NCI-H526 treated with DMSO at 0.1 percent for 48 hours (cell line): ENCODE measurements around the gene ACAP3.
"Not testable (repeated sequence)": the region's sequence is repeated elsewhere in the genome, so short reads cannot be mapped to it uniquely, and the experiment has no call there.

Source experiments
- DNase-seq: peaks from one replicate; lab custom pipeline; 2025; lab: John Stamatoyannopoulos, UW

ACAP3 gene

GRCh38 chr1:1330366-1331067, 22.8 kb upstream of the ACAP3 start:
- DNase-seq: peak; percentile 19

GRCh38 chr1:1329304-1330210, 21.8 kb upstream of the ACAP3 start:
- no peak for DNase-seq

GRCh38 chr1:1328254-1328653, 20.5 kb upstream of the ACAP3 start:
- no peak for DNase-seq

DNA sequence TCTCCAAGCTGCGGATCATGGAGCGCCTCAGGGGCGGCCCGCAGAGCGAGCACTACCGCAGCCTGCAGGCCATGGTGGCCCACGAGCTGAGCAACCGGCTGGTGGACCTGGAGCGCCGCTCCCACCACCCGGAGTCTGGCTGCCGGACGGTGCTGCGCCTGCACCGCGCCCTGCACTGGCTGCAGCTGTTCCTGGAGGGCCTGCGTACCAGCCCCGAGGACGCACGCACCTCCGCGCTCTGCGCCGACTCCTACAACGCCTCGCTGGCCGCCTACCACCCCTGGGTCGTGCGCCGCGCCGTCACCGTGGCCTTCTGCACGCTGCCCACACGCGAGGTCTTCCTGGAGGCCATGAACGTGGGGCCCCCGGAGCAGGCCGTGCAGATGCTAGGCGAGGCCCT, 19.6 kb upstream of the ACAP3 start:
- DNase-seq: no peak

GRCh38 chr1:1326075-1326605, 18.4 kb upstream of the ACAP3 start:
- DNase-seq: no peak

DNA sequence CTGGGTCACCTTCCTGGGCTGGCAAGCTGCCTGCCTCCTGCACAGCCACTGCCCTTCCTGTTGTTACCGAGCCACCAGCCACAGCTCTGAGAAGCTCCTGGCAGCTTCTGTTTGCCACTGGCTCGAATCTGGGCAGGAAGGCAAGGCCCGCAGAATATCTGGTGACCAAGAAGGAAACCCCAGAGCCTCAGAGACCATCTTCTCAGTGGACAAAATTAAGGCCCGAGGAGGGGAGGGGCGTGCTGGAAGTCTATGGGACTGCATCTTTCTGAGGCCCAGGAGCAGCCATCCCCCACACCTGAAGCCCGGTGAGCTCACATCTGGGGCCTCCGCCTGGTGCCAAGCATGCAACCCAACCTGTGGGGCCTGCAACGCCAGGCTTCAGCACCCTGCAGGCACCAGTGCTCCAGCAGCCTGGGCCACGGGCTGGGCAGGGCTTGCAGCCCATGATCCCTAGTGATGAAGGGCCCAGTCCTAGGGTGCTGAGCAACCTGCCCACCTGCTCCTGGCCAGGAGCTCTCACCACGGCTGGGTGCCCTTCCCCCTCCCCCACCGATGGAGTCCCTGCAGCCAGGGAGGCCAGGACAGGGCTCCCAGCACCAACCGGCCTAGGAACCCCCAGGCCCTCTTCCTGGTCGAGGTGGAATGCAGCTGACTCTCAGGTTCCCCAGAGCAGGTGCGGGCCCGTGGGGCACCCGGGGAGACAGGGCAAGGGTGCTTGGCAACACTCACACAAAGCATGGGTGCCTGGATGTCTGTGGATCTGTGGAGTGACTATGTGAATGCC, 17.8 kb upstream of the ACAP3 start:
- no peak for DNase-seq

- DNase-seq: peak; percentile 73
Measured at GRCh38 chr1:1324524-1325287, 17.0 kb upstream of the ACAP3 start, which contains the start of the genes CPTP and INTS11. TSS of gene CPTP (plus strand) at chr1:1324802. CDS start at chr1:1326911, 2,109 bp downstream. TSS of gene INTS11 (minus strand) at chr1:1324660. CDS start at chr1:1324608, 52 bp downstream.

GRCh38 chr1:1324084-1324523, 16.4 kb upstream of the ACAP3 start:
- DNase-seq: no peak

DNA sequence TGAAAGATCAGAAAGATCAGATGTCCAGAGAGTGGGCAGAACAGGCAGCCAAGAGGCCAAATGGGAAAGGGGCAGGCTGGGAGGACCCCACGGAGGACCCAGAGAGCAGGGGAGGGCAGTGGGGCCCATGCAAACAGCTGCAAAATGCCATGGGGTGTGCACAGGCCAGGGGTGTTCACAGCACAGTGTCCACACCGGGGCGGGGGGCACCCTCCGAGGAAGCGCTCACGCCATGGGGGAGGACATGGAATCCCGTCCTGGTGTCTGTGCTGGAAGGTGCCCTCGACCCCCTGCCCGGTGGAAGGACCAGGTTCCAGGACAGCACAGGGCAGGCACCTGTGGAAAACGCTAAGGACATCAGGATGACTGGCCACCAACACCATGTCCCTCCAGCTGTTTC, 15.2 kb upstream of the ACAP3 start:
- no peak for DNase-seq

DNA sequence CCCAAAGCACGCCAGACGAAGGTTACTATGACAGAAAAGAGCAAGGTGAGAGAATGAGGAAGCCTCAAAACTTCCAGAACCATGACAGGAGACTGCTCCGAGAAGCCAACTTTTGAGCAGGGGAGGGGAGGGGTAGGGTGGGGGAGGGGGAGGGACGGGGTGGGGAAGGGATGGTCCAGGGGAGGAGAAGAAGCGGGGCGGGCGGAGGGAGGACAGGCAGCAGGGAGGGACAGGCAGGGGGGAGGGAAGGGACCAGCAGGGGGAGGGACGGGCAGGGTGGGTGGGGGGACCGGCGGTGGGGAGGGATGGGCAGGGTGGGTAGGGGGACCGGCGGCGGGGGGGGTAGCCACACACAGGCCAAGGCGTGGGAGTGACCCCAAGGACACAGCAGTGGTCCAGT, 14.7 kb upstream of the ACAP3 start:
- DNase-seq: no peak

GRCh38 chr1:1321477-1321876, 13.7 kb upstream of the ACAP3 start:
- no peak for DNase-seq

DNA sequence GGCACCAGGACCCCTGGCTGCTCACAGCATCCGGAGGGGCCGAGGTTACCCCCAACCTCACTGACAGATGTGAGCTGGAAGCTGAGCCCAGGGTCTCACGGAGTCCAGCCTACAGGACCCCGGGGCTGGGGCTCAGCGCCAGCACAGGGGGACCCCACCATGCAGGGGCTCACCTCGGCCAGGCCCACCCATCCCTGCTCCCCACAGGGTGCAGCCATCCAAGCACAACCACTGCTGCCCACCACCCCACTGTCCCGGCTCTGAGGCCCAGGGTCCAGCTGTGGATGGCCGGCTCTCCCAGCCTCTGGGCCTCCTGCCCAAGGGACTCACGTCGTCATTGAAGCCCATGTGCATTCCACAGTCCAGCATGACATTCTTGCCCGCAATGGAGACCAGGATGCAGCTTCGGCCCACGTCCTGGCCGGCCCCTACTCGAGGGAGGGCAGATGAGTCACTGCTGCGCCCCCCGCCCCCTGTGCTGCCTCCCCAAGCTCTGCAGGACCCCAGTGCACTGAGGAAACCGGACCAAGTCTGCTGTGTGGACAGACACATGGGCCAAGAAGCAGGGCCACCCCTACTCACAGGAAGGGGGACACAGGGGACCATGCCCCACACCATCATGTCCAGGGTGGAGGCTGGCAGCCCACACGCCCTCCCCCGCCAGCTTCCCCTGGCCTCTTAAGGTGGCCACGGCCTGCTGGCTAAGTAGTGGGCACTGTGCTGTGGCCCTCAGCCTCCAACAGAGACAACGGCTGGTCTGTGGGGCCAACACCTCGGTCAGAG, 13.1 kb upstream of the ACAP3 start:
- no peak for DNase-seq

DNA sequence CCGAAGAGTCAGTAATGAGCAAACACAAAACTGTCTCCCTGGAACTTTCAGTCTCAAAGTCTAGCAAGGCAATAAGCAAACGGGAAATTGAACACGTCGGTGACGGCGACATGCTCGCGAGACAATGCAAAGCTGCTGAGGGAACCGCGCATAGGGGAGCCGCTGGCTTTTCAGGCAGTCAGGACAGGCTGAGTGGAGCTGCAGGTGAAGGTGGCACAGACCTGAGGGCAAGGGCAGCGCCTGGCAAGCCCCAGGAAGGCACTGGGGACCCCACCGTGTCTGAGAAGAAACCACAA, 11.9 kb upstream of the ACAP3 start:
- no peak for DNase-seq

- DNase-seq: no peak
Measured at GRCh38 chr1:1318777-1319645, 11.3 kb upstream of the ACAP3 start.

DNA sequence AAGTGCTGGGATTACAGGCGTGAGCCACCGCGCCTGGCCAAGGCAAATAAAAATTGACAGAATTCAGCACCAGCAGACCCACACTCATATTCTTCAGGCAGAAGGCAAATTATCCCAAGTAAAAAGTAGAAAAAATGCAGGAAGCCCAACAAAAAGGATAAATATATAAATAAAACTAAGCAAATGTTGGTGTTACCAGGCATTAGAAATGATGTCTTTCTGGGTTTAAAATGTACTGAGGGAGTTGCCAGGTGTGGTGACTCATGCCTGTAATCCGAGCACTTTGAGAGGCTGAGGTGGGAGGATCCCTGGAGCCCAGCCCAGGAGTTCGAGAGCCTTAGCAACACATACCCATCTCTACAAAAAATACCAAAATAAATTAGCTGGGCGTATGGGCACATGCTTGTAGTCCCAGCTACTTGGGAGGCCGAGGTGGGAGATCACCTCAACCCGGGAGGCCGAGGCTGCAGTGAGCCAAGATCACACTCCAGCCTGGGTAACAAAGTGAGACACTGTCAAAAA, 10.5 kb upstream of the ACAP3 start:
- DNase-seq: no peak

DNA sequence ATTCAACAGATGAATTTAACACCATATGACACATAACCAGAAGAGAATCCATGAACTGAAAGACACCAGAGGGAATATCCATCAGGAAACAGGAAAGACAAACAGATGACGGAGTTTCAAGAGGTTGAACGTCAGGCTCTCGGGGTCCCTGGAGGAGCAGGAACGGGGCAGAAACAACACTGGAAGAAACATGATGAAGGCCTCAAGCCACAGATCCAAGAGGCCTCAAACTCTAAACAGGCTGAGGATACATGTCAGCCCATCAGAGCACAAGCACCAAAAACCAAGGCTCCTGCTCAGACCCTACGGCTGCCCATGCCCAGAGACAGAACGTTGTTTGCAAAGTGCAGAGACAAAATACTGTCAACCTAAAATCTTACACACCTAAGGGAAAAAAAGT, 9.7 kb upstream of the ACAP3 start:
- DNase-seq: no peak

DNA sequence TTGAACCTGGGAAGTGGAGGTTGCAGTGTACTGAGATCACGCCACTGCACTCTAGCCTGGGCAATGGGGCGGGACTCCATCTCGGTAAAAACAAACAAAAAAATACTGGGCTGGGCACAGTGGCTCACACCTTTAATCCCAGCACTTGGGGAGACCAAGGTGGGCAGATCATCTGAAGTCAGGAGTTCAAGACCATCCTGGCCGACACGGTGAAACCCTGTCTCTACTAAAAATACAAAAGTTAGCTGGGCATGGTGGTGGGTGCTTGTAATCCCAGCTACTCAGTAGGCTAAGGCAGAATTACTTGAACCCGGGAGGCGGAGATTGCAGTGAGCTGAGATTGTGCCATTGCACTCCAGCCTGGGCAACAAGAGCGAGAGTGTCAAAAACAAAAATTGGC, 8.5 kb upstream of the ACAP3 start:
- DNase-seq: not testable (repeated sequence)

DNA sequence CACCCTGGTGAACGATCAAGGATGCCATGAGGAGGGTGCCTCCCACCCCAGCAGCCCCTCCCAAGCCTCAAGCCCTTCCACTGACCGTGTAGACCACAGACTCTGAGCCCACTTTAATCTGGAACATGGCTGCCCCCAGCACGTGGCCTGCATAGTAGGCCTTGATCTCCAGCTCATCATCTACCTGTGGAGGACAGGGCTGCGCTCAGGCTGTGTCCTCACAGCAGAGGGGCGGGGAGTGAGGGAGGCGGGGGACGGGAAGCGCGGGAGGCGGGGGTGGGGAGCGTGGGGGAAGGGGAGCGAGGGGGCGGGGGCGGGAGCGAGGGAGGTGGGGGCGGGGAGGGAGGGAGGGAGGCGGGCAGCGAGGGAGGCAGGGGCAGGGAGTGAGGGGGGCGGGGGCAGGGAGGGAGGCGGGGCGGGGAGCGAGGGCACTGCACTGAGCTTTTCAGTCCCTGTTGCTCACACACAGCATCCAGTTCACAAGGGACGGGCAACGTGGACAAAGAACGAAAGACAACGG, 7.8 kb upstream of the ACAP3 start:
- no peak for DNase-seq

GRCh38 chr1:1314678-1315335, 7.1 kb upstream of the ACAP3 start:
- DNase-seq: no peak
